Measurements from ENCODE around the gene MEA1.

MEA1 gene

GRCh38 chr6:42969431-42969830, 44.3 kb downstream of the MEA1 start:
- no peak for DNase-seq

DNA sequence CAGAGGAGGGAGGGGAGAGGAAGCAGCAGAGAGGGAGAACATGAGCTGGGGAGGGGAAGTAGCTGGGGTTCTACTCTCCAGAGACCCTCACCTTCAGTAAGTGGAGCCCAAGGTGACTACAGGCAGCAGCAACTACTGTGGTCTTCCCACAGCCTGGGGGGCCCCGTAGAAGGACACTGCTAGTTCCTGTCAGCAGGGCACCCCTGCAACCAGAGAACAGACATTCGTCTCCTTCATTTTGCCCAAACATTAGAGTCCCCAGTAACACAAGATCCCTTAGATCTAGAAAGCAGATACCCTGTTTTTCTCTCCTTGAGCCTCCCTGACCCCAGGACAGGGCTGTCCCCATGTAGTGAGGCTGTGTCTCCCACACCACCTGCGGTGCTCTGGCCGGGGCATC, 45.0 kb downstream of the MEA1 start:
- no peak for DNase-seq

- DNase-seq: no peak
These were observed 45.5 kb downstream of the MEA1 start for GRCh38 chr6:42968126-42968701.

- DNase-seq: no peak
These were observed 46.5 kb downstream of the MEA1 start for GRCh38 chr6:42967228-42967627.

DNA sequence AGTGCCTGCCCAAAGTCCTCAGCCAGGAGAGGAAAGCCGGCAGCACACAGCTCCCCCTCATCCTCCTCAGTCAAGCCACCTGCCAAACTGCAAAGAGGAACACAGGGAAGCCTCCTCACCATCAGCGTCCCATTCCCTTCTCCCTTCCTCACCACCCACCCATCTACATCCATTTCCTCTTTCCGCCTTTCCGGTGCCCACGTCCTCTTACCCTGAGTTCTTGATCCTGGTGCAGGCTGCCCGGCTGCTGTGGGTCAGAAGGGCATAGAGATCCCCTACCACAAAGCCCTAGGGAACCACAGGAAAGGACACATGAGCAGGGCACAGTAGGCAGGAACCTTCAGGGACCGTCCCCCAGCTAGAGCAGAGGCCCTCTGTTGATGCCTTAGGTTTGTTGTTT, 47.2 kb downstream of the MEA1 start:
- DNase-seq: no peak

- no peak for DNase-seq
These were observed 49.7 kb downstream of the MEA1 start for GRCh38 chr6:42963855-42964605.

DNA sequence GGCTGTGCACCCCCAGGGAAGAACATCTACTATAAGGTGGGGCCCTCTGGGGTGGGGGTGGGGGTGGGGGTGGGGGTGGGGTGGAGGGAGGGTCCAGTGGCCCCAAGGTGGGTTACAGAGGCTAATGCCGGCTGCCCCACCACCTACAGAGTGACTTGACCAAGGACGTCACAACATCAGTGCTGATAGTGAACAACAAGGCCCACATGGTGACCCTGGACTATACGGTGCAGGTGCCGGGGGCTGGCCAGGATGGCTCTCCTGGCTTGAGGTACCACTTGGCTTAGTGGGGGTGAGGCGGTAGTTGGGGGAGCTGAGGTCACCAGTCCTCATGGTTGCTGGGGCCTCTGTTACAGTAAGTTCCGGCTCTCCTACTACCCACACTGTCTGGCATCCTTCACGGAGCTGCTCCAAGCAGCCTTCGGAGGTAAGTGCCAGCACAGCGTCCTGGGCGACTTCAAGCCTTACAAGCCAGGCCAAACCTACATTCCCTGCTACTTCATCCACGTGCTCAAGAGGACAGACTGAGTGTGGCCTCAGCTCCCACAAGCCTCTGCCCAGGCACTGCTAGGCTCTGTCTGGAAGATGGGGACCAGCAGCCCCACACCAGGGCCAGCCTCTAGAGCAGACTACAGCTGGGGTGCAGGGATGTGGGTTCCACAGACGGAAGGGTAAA, 50.4 kb downstream of the MEA1 start:
- no peak for DNase-seq

DNA sequence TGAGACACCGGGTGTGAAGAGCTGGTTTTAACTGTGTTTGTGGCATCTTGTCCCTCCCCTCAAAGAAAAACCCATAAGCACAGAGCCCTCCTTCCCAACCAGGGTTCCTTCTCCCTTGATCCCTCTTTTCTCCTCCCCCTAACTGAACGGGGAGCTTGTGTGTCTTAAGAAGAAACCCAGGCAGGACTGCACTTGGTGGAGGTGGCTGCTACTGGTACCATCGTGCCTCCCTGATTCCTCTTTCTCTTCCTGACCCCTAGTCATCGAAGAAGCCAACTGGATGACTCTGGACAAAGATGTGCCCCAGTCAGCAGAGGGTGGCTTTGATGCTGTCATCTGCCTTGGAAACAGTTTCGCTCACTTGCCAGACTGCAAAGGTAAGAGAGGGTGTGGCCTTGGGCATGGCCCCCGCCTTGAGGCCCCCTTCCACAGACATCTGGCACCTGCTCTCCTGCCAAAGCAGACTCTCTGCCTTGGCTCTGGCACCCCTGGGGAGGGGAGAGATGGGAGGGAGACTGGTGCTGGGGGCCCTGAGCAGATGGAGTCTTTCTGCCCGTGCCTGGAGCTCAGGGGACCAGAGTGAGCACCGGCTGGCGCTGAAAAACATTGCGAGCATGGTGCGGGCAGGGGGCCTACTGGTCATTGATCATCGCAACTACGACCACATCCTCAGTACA, 51.1 kb downstream of the MEA1 start:
- no peak for DNase-seq

DNA sequence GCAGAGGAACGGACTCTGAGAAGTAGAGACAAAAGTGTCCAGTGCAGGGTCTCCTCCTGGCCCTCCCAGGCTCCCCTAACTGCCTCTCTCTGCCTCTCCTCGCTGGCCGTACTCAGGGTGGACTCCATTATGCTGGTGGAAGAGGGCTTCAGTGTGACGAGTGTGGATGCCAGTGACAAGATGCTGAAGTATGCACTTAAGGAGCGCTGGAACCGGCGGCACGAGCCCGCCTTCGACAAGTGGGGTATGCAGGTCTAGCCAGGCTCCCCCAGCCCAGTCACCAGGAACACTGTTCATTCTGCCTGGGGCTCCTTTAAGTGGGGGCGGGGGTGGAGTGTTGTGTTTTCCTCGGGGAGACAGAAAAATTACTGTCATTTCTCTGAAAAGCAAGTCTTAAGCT, 51.6 kb downstream of the MEA1 start:
- DNase-seq: no peak
